PFSK-1 (cell line): ENCODE data around the gene FBLN2.

Experiments used
- SIN3A ChIP-seq: IDR thresholded peaks from 2 replicates; pipeline ENCODE4 v1.6.1; 2012; ENCODE audit warnings: mild to moderate bottlenecking, low read length, moderate library complexity, borderline replicate concordance; ENCODE audit not compliant: insufficient read depth
- TF ChIP-seq, protein P1 (sequence below), 2 experiments: IDR thresholded peaks; 2 replicates each; pipeline versions ENCODE4 v1.6.1 to v1.8.0; 2011 to 2012; ENCODE audit warnings: low read depth in 2 of 2, low read length in 2 of 2, control low read depth in 1 of 2, inconsistent platforms in 1 of 2, mild to moderate bottlenecking in 1 of 2, moderate library complexity in 1 of 2; ENCODE audit not compliant: insufficient read depth in 1 of 2

DNA sequence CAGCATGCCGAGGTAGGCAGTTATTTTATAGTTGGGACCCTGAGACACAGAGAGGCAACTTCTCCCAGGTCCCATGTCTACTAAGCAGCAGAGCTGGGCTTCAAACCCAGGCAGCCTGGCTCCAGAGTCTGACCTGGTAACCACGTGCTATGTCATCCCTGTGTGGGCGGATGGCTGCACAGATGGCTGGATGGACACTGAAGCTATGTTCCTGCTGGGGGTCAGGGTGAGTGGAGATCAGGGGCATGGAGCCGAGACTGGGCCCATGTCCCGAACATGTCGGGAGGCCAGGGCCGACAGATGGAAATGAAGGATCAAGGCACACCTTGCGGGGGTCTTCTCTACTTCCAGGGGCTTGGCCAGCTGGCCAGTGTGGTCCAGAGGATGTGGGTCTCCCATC lies 9.3 kb upstream of the FBLN2 start:
- TF ChIP-seq, protein P1, sequence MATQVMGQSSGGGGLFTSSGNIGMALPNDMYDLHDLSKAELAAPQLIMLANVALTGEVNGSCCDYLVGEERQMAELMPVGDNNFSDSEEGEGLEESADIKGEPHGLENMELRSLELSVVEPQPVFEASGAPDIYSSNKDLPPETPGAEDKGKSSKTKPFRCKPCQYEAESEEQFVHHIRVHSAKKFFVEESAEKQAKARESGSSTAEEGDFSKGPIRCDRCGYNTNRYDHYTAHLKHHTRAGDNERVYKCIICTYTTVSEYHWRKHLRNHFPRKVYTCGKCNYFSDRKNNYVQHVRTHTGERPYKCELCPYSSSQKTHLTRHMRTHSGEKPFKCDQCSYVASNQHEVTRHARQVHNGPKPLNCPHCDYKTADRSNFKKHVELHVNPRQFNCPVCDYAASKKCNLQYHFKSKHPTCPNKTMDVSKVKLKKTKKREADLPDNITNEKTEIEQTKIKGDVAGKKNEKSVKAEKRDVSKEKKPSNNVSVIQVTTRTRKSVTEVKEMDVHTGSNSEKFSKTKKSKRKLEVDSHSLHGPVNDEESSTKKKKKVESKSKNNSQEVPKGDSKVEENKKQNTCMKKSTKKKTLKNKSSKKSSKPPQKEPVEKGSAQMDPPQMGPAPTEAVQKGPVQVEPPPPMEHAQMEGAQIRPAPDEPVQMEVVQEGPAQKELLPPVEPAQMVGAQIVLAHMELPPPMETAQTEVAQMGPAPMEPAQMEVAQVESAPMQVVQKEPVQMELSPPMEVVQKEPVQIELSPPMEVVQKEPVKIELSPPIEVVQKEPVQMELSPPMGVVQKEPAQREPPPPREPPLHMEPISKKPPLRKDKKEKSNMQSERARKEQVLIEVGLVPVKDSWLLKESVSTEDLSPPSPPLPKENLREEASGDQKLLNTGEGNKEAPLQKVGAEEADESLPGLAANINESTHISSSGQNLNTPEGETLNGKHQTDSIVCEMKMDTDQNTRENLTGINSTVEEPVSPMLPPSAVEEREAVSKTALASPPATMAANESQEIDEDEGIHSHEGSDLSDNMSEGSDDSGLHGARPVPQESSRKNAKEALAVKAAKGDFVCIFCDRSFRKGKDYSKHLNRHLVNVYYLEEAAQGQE (IDR thresholded peaks at IDR 0.05; ENCODE audit: insufficient read depth in 1 of 2, low read depth in 2 of 2, low read length in 2 of 2), result no peak
- no peak for TF ChIP-seq SIN3A
